GM19099 (cell line): ENCODE data around the gene LRRC8D.

ENCODE experiments used
- POLR2A ChIP-seq: IDR thresholded peaks from 3 replicates; pipeline ENCODE4 v1.6.1; 2011; ENCODE audit warnings: low read depth; ENCODE audit not compliant: insufficient read length; ENCODE audit errors: extremely low read depth

The LRRC8D gene

DNA sequence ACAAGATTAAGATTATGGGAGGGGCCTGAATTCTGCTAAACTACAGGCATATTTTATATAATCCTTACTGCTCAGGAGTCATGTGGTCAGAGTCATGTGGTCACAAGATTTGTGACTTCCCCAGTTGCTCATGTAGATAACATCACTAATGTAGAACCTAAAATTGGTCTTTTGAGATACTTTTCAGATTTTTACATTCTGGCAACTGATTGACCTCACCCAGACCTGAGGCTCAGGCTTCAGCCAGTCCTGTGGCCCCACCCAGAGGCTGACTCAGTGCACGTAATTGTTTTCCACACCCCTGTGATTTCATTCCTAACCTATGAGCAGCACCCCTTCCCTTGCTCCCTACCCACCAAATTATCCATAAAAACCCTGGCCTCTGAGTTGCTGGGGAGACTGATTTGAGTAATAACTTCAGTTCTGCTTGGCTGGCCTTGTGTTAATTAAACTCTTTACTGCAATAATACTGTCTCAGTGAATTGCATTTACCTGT lies 132.3 kb downstream of the LRRC8D start:
- no peak for TF ChIP-seq POLR2A

DNA sequence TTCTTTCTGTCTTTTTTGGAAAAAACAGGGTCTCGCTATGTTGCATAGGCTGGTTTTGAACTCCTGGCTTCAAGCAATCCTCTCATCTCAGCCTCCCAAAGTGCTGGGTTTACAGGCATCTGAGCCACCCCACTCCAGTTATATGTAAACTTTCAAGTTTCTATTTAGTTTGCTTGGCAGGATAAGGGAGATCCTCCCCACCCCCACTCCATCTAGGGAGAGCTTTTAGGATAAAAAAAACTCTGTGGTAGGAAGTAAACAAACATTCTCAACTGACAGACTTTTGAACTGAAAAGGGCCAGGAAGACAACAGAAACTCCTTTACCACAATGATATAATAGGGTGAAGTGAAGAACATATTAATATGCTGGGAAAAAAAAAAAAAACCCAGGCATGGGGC lies 133.1 kb downstream of the LRRC8D start:
- TF ChIP-seq POLR2A: no peak

DNA sequence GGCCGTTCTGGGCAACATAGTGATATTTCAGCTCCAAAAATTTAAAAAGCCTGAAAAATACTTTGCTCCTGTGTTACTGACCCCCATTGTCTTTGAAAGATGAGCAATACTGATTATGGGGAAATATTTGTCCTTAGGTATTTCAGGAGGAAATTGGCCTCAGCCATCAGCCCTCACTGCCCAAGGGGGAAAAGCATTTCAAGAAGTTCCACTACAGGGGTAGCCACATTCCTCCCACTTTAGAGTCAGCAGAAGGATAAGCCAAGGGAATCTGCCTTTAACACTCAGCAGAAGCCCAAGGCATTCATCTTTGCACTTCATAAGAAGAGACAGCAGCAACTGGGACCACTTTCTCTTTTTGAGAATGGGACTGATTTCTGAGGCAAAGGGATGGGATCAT lies 133.6 kb downstream of the LRRC8D start:
- TF ChIP-seq POLR2A: no peak

DNA sequence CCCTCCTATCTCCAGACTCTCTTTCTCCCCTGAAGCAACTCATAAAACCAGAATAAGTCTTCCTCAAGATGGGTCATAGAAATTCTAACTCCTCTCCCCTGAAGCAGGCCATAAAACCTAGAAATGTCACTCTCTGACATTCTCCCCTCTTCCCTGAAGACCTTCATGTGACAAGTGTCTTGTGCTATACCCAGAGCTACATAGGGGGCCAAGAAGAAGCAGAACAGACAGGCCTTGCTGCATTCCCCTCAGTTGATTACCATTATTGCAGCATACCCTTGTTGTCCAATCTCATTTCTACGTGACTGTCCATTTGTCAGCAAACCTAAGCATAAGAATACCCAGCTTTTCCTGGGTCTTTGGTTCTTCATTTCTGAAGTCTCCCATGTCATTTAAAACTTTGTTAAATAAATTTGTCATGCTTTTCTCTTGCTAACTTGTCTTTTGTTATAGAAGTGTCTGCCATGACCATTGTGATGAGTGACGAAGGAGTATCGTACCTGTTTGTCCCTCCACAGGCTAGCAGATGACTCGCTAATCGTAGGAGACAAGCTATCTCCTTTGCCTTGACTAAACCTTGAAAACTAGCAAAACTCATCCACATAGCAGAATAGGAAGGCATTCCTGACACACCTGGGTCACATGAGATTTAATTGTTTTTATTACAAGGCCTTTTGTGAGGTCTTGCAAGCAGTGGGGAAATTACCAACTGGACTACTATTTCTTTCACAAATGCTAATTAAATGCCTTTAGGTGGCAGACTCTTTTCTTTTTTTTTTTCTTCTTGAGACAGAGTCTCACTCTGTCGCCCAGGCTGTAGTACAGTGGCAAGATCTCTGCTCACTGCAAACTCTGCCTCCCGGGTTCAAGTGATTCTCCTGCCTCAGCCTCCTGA lies 134.7 kb downstream of the LRRC8D start:
- no peak for TF ChIP-seq POLR2A

DNA sequence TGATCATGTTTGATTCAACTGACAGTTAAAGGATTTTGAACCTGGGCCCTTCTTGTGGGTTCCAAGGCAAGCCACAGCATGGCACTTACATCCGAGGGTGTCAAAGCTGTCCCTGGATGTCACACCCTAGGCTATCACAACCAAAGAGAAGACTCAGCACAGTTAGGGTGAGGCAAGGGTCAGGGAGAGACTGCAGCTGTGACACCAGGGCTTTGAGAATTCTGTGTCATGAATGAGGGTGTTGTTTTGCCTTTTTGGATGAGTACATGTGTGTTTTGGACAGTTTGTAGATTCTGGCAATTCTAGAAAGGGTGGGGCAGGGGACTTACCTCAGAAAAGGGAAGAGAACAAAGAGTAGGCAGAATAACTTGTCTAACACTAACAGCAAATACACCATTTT lies 136.3 kb downstream of the LRRC8D start:
- no peak for TF ChIP-seq POLR2A

- no peak for TF ChIP-seq POLR2A
These were observed 138.2 kb downstream of the LRRC8D start for GRCh38 chr1:89958851-89959654.

GRCh38 chr1:89959719-89960118 lies 138.9 kb downstream of the LRRC8D start:
- no peak for TF ChIP-seq POLR2A

DNA sequence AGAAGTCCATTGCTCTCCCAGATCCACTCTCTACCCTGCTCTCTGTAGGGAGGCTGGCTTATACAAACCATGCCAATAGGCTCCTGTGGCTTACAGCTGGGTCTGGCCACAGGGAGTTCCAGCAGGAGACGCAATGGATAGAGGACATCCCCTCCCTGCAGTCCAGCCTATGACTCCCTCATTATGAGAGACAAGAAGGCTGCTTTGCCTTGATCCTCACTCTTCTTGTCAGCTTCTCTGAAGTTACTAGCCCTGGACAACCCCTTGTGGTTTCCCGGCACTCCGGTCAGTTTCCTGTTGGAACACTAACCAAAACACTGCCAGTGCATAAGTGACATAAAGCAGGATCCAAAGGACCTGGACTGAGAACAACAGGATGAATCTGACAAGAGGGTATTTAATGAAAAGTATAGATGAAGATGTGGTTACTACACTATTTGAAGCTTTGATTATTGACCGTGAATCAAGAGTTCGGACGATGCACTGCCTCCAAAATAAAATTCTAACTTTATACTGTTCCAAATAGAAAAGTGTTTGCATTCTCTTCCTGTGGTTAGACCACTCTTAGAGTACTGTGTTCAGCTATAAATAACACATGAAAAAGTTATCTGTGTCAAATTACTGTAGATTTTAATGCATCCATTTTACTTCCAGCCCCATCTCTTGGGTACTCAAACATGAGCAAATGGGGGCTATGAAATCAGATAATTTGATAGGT lies 141.4 kb downstream of the LRRC8D start:
- no peak for TF ChIP-seq POLR2A

GRCh38 chr1:89962742-89963075 lies 141.9 kb downstream of the LRRC8D start:
- TF ChIP-seq POLR2A: no peak

GRCh38 chr1:89965193-89965768 lies 144.4 kb downstream of the LRRC8D start:
- TF ChIP-seq POLR2A: no peak

DNA sequence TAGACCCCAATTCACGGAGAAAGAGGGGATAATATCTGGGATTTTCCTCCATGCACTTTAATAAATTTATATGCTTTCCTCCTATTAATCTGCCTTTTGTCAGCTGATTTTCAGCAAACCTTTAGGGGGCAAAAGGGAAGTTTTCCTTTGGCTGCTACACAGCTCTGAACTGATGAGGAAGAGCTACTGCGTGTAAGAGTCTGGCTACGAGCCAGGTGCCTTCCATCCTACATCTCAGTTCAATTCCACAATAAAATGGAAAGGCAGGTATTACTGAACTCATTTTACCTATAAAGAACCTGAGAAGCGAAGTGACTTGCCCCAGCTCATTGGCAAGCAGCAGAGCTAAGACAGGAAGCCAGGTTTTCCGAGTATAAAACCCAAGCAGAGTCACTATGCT lies 145.8 kb downstream of the LRRC8D start:
- TF ChIP-seq POLR2A: no peak

DNA sequence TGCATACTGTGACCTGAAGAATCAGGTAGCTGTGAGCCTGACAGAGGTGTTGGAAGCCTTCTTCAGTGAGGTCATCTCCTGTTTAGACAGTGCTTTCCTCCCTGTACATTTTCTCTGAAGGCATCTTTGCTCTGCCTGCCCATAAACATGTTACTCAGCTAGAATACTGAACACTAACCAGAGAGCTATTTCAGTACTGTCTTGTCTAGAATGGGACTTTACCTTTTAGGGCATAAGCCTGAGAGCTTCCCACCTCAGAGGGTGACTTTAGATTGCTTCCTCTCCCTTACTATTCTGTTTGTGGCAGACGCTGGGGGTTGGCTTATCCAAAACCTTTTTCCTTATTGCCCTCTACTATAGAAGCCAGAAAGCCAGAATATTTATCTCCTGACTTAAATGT lies 150.8 kb downstream of the LRRC8D start:
- TF ChIP-seq POLR2A: no peak

DNA sequence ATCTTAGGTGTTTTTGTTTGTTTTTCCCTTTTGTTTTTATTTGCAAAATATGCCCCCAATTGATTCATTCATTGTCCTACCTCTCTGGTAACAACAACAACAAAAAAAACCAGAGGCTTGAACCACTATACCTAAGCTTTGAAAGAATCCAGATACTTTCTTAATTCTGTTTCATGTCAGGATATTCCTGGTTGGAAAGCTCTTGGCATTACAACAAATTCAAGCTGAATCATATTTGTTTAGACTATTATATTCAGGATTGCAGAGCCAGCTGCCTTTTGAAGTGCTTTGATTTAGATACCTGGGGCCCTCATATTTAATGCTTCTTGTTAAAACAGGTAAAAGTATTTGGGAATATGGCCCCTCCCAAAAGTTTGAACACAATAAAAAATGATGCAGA lies 151.2 kb downstream of the LRRC8D start:
- TF ChIP-seq POLR2A: no peak

DNA sequence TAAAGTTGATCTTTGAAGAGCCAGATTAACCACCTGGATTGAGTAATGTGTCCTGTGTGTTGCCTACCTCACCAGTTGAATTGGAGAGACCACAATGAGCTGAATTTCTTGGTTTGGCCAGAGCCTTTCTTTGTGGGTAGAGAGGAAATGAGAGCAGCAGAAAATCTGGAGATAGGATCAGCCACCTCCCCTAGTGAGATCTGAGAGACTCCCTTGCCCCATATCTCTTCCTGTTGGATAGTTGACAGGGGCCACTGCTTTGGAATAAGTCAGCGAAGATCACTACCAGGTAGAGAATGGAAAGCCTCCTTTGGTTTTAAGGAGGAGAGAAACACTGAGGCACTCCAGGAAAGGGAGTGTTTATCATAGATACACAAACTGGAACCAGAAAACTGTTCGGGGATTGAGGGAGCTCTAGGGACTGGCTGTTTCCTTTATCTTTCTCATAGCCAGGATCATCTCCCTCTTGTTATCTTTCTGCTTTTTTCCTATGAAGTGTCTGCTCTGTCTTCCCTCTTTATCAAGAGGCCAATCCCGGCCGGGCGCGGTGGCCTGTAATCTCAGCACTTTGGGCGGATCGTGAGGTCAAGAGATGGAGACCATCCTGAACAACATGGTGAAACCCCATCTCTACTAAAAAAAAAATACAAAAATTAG lies 152.8 kb downstream of the LRRC8D start:
- no peak for TF ChIP-seq POLR2A
